ENCODE measurements around the gene MRPS27. TPM values are rescaled to one million over a fixed set of nuclear protein-coding genes. Genes with fewer than 3 reads are reported as not detected.

MRPS27 gene
- total and polyA plus RNA-seq, 9 of the 15 experiments (the other 6 are each of a cell fraction or from before 2014, with no cell fraction given), result 73.6 to 144 (median 106) TPM

GRCh38 chr5:72307968-72308852 is 11.8 kb downstream of the MRPS27 start (continued):
- no peak for TF ChIP-seq ATF3 (IDR thresholded peaks at IDR 0.05)
- 0 out of 2 replicates have a peak, but pooled peaks have one; percentile 63 for TF ChIP-seq ATF3 (CRISPR knock-in tag; conservative IDR thresholded peaks at IDR 0.05)
- peak; percentile 85 for TF ChIP-seq NKRF (IDR thresholded peaks at IDR 0.05; ENCODE audit: borderline replicate concordance)
- peak; percentile 89 for TF ChIP-seq TFAP4 (CRISPR knock-in tag; IDR thresholded peaks at IDR 0.05; ENCODE audit: borderline replicate concordance)
- TF ChIP-seq DDX20 (tag; IDR thresholded peaks at IDR 0.05; ENCODE audit: low read depth), result no peak
- TF ChIP-seq KLF13 (tag; IDR thresholded peaks at IDR 0.05; ENCODE audit: borderline replicate concordance, low read depth), result 0 out of 2 replicates have a peak, but pooled peaks have one; percentile 12
- TF ChIP-seq JUND (IDR thresholded peaks at IDR 0.05; ENCODE audit: borderline replicate concordance, low read depth, low read length), result no peak
- peak; percentile 6; the same call in 1 of the 3 replicates for TF ChIP-seq JUND (tag; IDR thresholded peaks at IDR 0.05; ENCODE audit: borderline replicate concordance, low read depth, low read length)
- 0 out of 4 replicates have a peak, but pooled peaks of 1 of the 2 experiments have one; percentile 14 for TF ChIP-seq BCLAF1 (IDR thresholded peaks at IDR 0.05; ENCODE audit: borderline replicate concordance in 1 of 2, control insufficient read depth in 1 of 2, low read depth in 2 of 2, low read length in 1 of 2)
- peak; percentile 93 for TF ChIP-seq L3MBTL2 (IDR thresholded peaks at IDR 0.05)
- TF ChIP-seq BMI1 (IDR thresholded peaks at IDR 0.05; ENCODE audit: low read length), result no peak
- peak; percentile 5; the same call in 1 of the 2 replicates for TF ChIP-seq PKNOX1 (IDR thresholded peaks at IDR 0.05)
- TF ChIP-seq E4F1 (CRISPR knock-in tag; IDR thresholded peaks at IDR 0.05; ENCODE audit: borderline replicate concordance), result no peak
- peak; percentile 77; the same call in 1 of the 2 replicates for TF ChIP-seq KAT7 (CRISPR knock-in tag; IDR thresholded peaks at IDR 0.05; ENCODE audit: borderline replicate concordance)
